Right lobe of liver (tissue), 4 donors: ENCODE measurements around the gene TUBGCP2.

Source experiments
- POLR2A ChIP-seq: fragments of 450-650 bp; IDR thresholded peaks from one replicate; pipeline ENCODE4 v1.6.1; 2017; ENCODE audit warnings: antibody characterized with exemption, mild to moderate bottlenecking
- TF ChIP-seq, protein P1 (sequence below), 4 donors: fragments of 200-600 bp in 3 of 4; fragments of 450-650 bp in 1 of 4; IDR thresholded peaks; one replicate each; pipeline versions ENCODE4 v1.5.1 to v1.8.0; 2016 to 2022; ENCODE audit warnings: antibody characterized with exemption in 4 of 4, mild to moderate bottlenecking in 2 of 4
- donor health status: DM: no; HTN: no; CAD: no.
- donor health status: DM: no; HTN: no; CAD: no.
- donor health status: DM: no; HTN: yes; CAD: no.

GRCh38 chr10:133313192-133313591, 4.5 kb upstream of the TUBGCP2 start:
- TF ChIP-seq, protein P1, sequence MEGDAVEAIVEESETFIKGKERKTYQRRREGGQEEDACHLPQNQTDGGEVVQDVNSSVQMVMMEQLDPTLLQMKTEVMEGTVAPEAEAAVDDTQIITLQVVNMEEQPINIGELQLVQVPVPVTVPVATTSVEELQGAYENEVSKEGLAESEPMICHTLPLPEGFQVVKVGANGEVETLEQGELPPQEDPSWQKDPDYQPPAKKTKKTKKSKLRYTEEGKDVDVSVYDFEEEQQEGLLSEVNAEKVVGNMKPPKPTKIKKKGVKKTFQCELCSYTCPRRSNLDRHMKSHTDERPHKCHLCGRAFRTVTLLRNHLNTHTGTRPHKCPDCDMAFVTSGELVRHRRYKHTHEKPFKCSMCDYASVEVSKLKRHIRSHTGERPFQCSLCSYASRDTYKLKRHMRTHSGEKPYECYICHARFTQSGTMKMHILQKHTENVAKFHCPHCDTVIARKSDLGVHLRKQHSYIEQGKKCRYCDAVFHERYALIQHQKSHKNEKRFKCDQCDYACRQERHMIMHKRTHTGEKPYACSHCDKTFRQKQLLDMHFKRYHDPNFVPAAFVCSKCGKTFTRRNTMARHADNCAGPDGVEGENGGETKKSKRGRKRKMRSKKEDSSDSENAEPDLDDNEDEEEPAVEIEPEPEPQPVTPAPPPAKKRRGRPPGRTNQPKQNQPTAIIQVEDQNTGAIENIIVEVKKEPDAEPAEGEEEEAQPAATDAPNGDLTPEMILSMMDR (IDR thresholded peaks at IDR 0.05): no peak
- no peak for TF ChIP-seq POLR2A
